Karpas-422 (cell line): ENCODE results near the gene INSL3. TPM values are rescaled to one million over a fixed set of nuclear protein-coding genes. Genes with fewer than 3 reads are reported as not detected.

Experiments
- DNase-seq: peaks from one replicate; pipeline ENCODE4 v3.0.0-alpha.2; 2015
- H2AFZ ChIP-seq: fragments of 200-600 bp; sonication (generic); 2 replicates; pipeline ENCODE4 v1.6.1; 2014; ENCODE audit warnings: antibody characterized with exemption, low read length, mixed read lengths
- H3K27ac ChIP-seq: fragments of 200-600 bp; sonication (generic); 2 replicates; pipeline ENCODE4 v1.5.1; 2014; ENCODE audit warnings: mild to moderate bottlenecking, low read length, moderate library complexity
- H3K27me3 ChIP-seq: fragments of 200-600 bp; sonication (generic); 2 replicates; pipeline ENCODE4 v1.6.1; 2014; ENCODE audit warnings: low read length, mixed read lengths
- H3K36me3 ChIP-seq: fragments of 200-600 bp; sonication (generic); 2 replicates; pipeline ENCODE4 v1.6.1; 2014; ENCODE audit warnings: low read length, mixed read lengths; ENCODE audit not compliant: insufficient read depth
- H3K4me1 ChIP-seq: fragments of 200-600 bp; sonication (generic); 2 replicates; pipeline ENCODE4 v1.6.1; 2014; ENCODE audit warnings: mild to moderate bottlenecking, low read length, mixed read lengths
- H3K4me2 ChIP-seq: fragments of 200-600 bp; sonication (generic); 2 replicates; pipeline ENCODE4 v1.6.1; 2014; ENCODE audit warnings: low read length, low read depth, mild to moderate bottlenecking; ENCODE audit not compliant: poor library complexity, severe bottlenecking
- H3K4me3 ChIP-seq: fragments of 200-600 bp; sonication (generic); 2 replicates; pipeline ENCODE4 v1.5.1; 2014; ENCODE audit warnings: mild to moderate bottlenecking, antibody characterized with exemption, low read length, mixed read lengths
- H3K79me2 ChIP-seq: fragments of 200-600 bp; sonication (generic); 2 replicates; pipeline ENCODE4 v1.6.1; 2014; ENCODE audit warnings: mild to moderate bottlenecking, low read length, mixed read lengths
- H3K9ac ChIP-seq: fragments of 200-600 bp; sonication (generic); 2 replicates; pipeline ENCODE4 v1.6.0; 2014; ENCODE audit warnings: low read length
- H3K9me2 ChIP-seq: fragments of 200-600 bp; sonication (generic), shearing (Covaris generic); replicated peaks from 2 replicates; pipeline ENCODE4 v1.6.0; 2014; ENCODE audit warnings: mild to moderate bottlenecking, low read length, moderate library complexity; ENCODE audit not compliant: insufficient read depth
- H3K9me3 ChIP-seq: fragments of 300-700, 200-600 bp; sonication (generic); 2 replicates; pipeline ENCODE4 v1.6.1; 2014; ENCODE audit warnings: low read length, mixed read lengths
- H4K20me1 ChIP-seq: fragments of 200-600 bp; sonication (generic); 2 replicates; pipeline ENCODE4 v1.6.1; 2014; ENCODE audit warnings: mild to moderate bottlenecking, antibody characterized with exemption, low read length, low read depth; ENCODE audit not compliant: insufficient read depth
- total RNA-seq: library from RNA; depleted of rRNA; stranded (reverse); fragments of >200 nt; shearing (Covaris generic); gene quantifications from 2 replicates; pipeline ENCODE4 v1.2.3, GENCODE V29; 2014; ENCODE audit warnings: low replicate concordance

Gene INSL3
- total RNA-seq, 1 experiment from 2014 or later, result not detected

DNA sequence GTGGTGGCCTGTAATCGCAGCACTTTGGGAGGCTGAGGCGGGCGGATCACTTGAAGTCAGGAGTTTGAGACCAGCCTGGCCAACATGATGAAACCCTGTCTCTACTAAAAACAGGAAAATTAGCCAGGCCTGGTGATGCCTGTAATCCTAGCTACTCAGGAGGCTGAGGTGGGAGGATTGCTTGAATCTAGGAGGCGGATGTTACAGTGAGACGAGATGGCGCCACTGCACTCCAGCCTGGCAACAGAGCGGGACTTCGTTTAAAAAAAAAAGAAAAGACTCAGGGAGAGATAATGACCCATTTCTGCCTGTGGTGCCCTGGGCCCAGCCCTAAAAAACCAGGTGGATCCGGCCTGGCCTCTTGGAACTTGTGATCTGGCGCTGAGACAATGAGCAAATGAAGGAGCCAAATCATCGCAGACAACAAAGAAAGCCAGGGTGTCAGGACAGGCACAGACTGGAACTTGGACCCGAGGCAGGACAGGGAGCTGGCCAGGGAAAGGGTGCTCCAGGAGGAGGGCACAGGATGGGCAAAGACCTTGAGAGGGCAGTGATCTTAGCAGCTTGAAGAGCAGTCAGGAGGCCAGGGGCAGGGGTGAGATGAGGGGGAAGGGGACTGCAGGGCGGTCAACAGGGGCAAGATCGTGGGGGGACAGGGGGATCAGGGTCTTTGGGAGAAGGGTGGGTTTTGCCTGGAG, 27.4 kb upstream of the INSL3 start:
- H3K27me3 ChIP-seq, result no peaks in the 10 kb centered on the region
- no peak for DNase-seq
- H3K36me3 ChIP-seq, result no peaks in the 10 kb centered on the region
- no peaks in the 10 kb centered on the region for H3K9me2 ChIP-seq
- peaks cover 16% of the 10 kb centered on the region for H3K4me1 ChIP-seq
- no peak overlapping the region for H2AFZ ChIP-seq
- H3K4me3 ChIP-seq, result no peak overlapping the region
- no peaks in the 10 kb centered on the region for H4K20me1 ChIP-seq
- no peaks in the 10 kb centered on the region for H3K9me3 ChIP-seq
- H3K9ac ChIP-seq, result no peak overlapping the region
- H3K79me2 ChIP-seq, result no peaks in the 10 kb centered on the region
- no peak overlapping the region for H3K4me2 ChIP-seq
- H3K27ac ChIP-seq, result no peak overlapping the region

- Histone ChIP-seq H3K4me1 (peaks cover 16% of the 10 kb centered on the region), H3K79me2 (no peaks in the 10 kb centered on the region)
These were observed 26.4 kb upstream of the INSL3 start, which contains the start of gene JAK3 for GRCh38 chr19:17847538-17848366. Gene JAK3 (minus strand): TSS chr19:17847982. CDS start chr19:17844417, 3,565 bp downstream.

DNA sequence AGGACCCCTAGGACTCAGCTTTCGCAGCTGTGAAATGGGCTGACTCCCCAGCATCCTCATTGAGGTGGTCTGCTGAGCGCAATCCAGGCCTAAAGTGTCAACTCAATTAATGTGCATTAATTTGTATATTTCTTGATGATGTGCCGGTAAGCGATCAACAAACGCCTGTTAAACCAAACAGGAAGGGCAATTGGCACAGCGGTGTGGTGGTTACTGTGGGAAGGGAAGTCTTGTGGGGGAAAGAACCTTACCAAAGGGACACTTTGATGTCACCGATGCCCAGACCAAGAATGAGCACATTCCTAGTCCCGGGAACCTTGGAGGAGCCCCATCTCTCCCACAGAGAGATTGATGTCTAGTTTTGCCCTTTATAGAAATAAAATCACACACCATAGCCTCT, 24.8 kb upstream of the INSL3 start:
- H3K4me2 ChIP-seq, result no peak overlapping the region
- no peak for DNase-seq

More at GRCh38 chr19:17847538-17848366, 26.4 kb upstream of the INSL3 start, which contains the start of gene JAK3:
- Histone ChIP-seq H3K27me3 (no peaks in the 10 kb centered on the region), H3K9me3 (no peaks in the 10 kb centered on the region), H3K27ac (no peak within 1 kb of the TSS), H3K9me2 (no peaks in the 10 kb centered on the region), H3K4me2 (peak within 1 kb of the TSS; percentile 74), H3K4me3 (peak within 1 kb of the TSS; percentile 61; the same call in 1 of the 2 replicates), H2AFZ (peak within 1 kb of the TSS; percentile 82), H4K20me1 (no peaks in the 10 kb centered on the region), H3K36me3 (no peaks in the 10 kb centered on the region), H3K9ac (peak within 1 kb of the TSS; percentile 73)
- peak; percentile 76 for DNase-seq

GRCh38 chr19:17843908-17844490, 22.7 kb upstream of the INSL3 start:
- Histone ChIP-seq H3K27ac (no peak overlapping the region), H4K20me1 (no peaks in the 10 kb centered on the region), H3K9me3 (no peaks in the 10 kb centered on the region), H3K4me1 (peaks cover 9% of the 10 kb centered on the region), H2AFZ (no peak overlapping the region), H3K4me3 (no peak overlapping the region), H3K27me3 (no peaks in the 10 kb centered on the region), H3K9ac (no peak overlapping the region), H3K9me2 (no peaks in the 10 kb centered on the region), H3K36me3 (no peaks in the 10 kb centered on the region), H3K4me2 (no peak overlapping the region), H3K79me2 (no peaks in the 10 kb centered on the region)
- no peak for DNase-seq

More for the DNA sequence above, 24.8 kb upstream of the INSL3 start:
- H3K9me2 ChIP-seq, result no peaks in the 10 kb centered on the region
- no peaks in the 10 kb centered on the region for H3K79me2 ChIP-seq
- H3K9me3 ChIP-seq, result no peaks in the 10 kb centered on the region
- H4K20me1 ChIP-seq, result no peaks in the 10 kb centered on the region
- no peak overlapping the region for H3K27ac ChIP-seq
- H3K4me1 ChIP-seq, result peaks cover 16% of the 10 kb centered on the region
- H3K27me3 ChIP-seq, result no peaks in the 10 kb centered on the region
- no peaks in the 10 kb centered on the region for H3K36me3 ChIP-seq
- no peak overlapping the region for H3K9ac ChIP-seq
- no peak overlapping the region for H3K4me3 ChIP-seq
- no peak overlapping the region for H2AFZ ChIP-seq

DNA sequence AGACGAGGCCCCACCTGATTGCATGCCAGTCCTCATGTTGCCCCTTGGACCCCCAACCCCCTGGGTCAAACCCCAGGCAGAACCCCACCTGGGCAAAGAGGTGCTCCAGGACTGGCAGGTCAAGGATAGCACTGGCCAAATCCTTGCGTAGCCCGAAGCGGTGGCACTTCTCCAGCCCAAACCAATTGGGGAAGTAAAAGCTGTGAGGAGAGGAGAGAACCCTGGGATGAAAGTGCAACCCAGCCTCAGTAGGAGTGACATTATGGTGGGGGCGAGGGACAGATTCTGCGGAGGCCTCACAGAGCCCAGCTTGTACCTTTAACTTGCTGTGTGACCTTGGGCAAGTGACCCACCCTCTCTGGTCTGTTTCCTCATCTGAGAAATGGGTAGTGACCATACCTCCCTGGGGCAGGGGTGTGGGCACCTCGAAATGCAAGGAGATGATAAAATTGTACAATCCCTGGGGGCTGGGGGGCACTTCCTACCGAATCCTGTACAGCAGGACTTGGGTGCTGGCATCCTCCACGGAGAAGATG, 22.0 kb upstream of the INSL3 start:
- Histone ChIP-seq H3K27me3 (no peaks in the 10 kb centered on the region), H3K4me3 (no peak overlapping the region), H3K79me2 (no peaks in the 10 kb centered on the region), H3K4me2 (no peak overlapping the region), H2AFZ (no peak overlapping the region), H3K36me3 (no peaks in the 10 kb centered on the region), H3K27ac (no peak overlapping the region), H3K9me2 (no peaks in the 10 kb centered on the region), H3K4me1 (peaks cover 9% of the 10 kb centered on the region), H3K9me3 (no peaks in the 10 kb centered on the region), H3K9ac (no peak overlapping the region), H4K20me1 (no peaks in the 10 kb centered on the region)
- DNase-seq, result no peak

DNA sequence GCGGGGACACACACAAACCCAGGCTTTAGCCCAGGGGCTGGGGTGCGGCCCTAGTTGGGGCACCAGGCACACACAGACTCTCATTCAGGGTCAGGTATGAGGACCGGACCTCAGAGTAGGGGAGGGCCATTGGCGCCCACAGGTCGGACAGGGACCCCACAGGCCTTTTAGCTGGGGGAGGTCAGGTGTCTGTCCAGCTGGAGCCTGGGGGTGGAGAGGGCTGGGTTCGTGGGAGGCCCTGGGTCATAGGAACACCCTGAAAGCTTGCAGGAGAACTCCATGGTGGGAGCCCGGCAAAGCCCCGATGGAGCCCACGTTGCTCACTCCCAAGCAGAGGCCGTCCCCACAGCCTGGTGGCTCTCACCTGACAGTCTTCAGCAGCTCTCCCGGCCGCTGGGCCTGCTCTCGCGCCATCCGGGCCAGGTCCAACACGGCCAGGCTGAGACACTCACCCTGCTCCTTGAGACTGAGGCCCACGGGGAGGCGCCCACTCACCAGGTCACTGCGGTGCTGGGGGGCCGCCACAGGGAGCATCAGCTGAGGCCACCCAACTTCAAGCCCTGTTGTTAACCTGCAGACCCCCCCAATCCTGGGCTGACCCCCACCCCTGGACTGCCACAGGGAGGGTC, 21.5 kb upstream of the INSL3 start:
- Histone ChIP-seq H2AFZ (no peak overlapping the region), H3K27ac (no peak overlapping the region), H3K4me1 (peaks cover 5% of the 10 kb centered on the region), H3K27me3 (no peaks in the 10 kb centered on the region), H3K4me2 (no peak overlapping the region), H3K36me3 (no peaks in the 10 kb centered on the region), H4K20me1 (no peaks in the 10 kb centered on the region), H3K79me2 (no peaks in the 10 kb centered on the region), H3K4me3 (no peak overlapping the region), H3K9me3 (no peaks in the 10 kb centered on the region), H3K9me2 (no peaks in the 10 kb centered on the region), H3K9ac (no peak overlapping the region)
- no peak for DNase-seq

DNA sequence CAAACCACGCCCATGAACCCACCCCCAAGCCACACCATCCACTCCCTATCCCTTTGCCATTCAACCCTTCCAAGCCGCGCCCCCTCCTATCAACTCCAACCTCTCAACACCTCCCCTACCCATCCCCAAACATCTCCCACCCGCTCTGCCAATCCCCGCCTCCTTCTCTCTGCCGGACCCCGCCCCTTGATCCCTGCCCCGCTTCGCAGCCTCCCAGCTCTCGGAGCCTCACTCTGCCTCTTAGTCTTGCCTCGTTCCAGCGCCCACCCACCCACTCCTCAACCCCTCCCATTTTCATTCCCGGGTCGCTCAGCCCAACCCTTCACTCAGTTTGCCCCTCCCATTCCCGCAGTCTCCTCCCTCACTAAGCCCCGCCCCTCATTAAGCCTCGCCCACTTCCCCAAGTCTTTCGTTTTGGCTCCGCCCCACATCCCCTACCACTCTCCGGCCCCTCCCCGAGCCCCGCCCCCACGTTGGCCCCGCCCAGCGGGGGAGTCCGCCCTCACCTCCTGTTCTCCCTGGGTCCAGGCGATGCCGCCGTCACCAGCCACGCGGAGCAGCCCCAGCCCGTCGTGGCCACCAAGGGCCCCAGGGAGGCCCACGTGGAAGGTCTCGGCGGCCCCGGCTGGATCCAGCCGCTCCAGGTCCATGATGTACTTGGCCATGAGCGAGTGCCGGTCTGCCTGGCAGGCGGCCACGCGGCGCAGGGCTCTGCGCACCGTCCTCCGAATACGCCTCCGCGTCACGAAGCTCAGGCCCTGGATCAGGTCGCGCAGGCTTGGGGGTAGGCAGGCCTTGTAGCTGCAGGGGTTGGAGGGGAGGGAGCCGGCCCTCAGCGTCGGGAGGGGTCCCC, 20.7 kb upstream of the INSL3 start:
- peak; percentile 79 for DNase-seq
- Histone ChIP-seq H3K9ac (no peak overlapping the region), H4K20me1 (no peaks in the 10 kb centered on the region), H3K4me1 (no peaks in the 10 kb centered on the region), H3K9me3 (no peaks in the 10 kb centered on the region), H3K27ac (no peak overlapping the region), H3K9me2 (no peaks in the 10 kb centered on the region), H3K4me3 (no peak overlapping the region), H3K27me3 (no peaks in the 10 kb centered on the region), H3K79me2 (no peaks in the 10 kb centered on the region), H2AFZ (no peak overlapping the region), H3K4me2 (no peak overlapping the region), H3K36me3 (no peaks in the 10 kb centered on the region)
